Natural killer cell (primary cell): ENCODE measurements around the gene PTPN6. TPM values are rescaled to one million over a fixed set of nuclear protein-coding genes. Genes with fewer than 3 reads are reported as not detected.

Experiments
- ATAC-seq, 3 donors: fragments of 150-1000 bp in 2 of 3; fragments of 200-7000 bp in 1 of 3; cut with Tn5 transposase; 1 replicate in 1 of 3; 2 replicates in 2 of 3; pipeline ENCODE4 v1.10.0; 2021; ENCODE audit warnings: mild to moderate bottlenecking in 2 of 3, moderate library complexity in 2 of 3
- DNase-seq, 2 donors: peaks; one replicate each; pipeline versions ENCODE4 v3.0.0 to v3.0.0-alpha.2; 2013 to 2021; ENCODE audit warnings: mixed read lengths in 1 of 2
- H3K27ac ChIP-seq: one replicate; pipeline ENCODE4 v1.5.1; 2013; ENCODE audit warnings: mild to moderate bottlenecking, low read length
- H3K27me3 ChIP-seq: one replicate; pipeline ENCODE4 v1.6.1; 2013; ENCODE audit warnings: low read length; ENCODE audit not compliant: control insufficient read depth, insufficient read depth
- H3K36me3 ChIP-seq: one replicate; pipeline ENCODE4 v1.6.1; 2013; ENCODE audit warnings: low read length; ENCODE audit not compliant: control insufficient read depth, insufficient read depth
- H3K4me1 ChIP-seq: one replicate; pipeline ENCODE4 v1.6.1; 2013; ENCODE audit warnings: low read length; ENCODE audit not compliant: control insufficient read depth, insufficient read depth
- H3K4me3 ChIP-seq: one replicate; pipeline ENCODE4 v1.5.1; 2013; ENCODE audit warnings: low read length
- H3K9me3 ChIP-seq: one replicate; pipeline ENCODE4 v1.6.1; 2013; ENCODE audit warnings: low read length; ENCODE audit not compliant: control insufficient read depth, insufficient read depth
- H3K27ac Mint-ChIP-seq, 2 donors: one replicate each; pipeline ENCODE4 v1.8.0; 2022; ENCODE audit warnings: mild to moderate bottlenecking in 2 of 2, mixed read lengths in 2 of 2, moderate library complexity in 1 of 2
- H3K27me3 Mint-ChIP-seq, 2 donors: one replicate each; pipeline ENCODE4 v1.8.0; 2022; ENCODE audit warnings: low read depth in 2 of 2, mixed read lengths in 2 of 2
- H3K36me3 Mint-ChIP-seq: one replicate; pipeline ENCODE4 v1.8.0; 2022; ENCODE audit warnings: mixed read lengths
- H3K4me1 Mint-ChIP-seq, 2 donors: one replicate each; pipeline ENCODE4 v1.8.0; 2022; ENCODE audit warnings: mixed read lengths in 2 of 2
- H3K4me3 Mint-ChIP-seq: one replicate; pipeline ENCODE4 v1.8.0; 2022; ENCODE audit warnings: mild to moderate bottlenecking, moderate library complexity, mixed read lengths
- H3K9me3 Mint-ChIP-seq, 2 donors: one replicate each; pipeline ENCODE4 v1.8.0; 2022; ENCODE audit warnings: mixed read lengths in 2 of 2
- CTCF ChIP-seq: fragments of 200-600 bp; IDR thresholded peaks from one replicate; pipeline ENCODE4 v1.8.0; 2022; ENCODE audit warnings: antibody characterized with exemption
- WGBS: methylation state at CpG from one replicate; pipeline ENCODE4 v1.1.7; 2013; ENCODE audit warnings: missing lambda C conversion rate; ENCODE audit not compliant: insufficient coverage; 5-methylcytosine and 5-hydroxymethylcytosine counted together
- intact Hi-C: fragments of 100-400 bp; cut with micrococcal nuclease; formaldehyde crosslinking; loops from one replicate; pipeline ENCODE4 v1.14.2; 2022
- total RNA-seq, 4 donors: library from RNA; stranded (reverse); fragments of 120-200 nt in 1 of 4; gene quantifications; one replicate each; pipeline versions ENCODE4 v1.2.3 to v1.2.4, GENCODE V29; 2013 to 2022

The PTPN6 gene
- total RNA-seq, 3 donors from 2014 or later (not counting 1 experiment from before 2014, with no cell fraction given): 279 to 357 (median 312) TPM

- H3K27me3 ChIP-seq: no peaks in the 10 kb centered on the region
- Mint-ChIP-seq H3K27me3 (no peaks in the 10 kb centered on the region), H3K36me3 (peaks cover 8% of the 10 kb centered on the region), H3K9me3 (no peaks in the 10 kb centered on the region), H3K4me1 (peaks cover 5% of the 10 kb centered on the region in 2 donors), H3K27ac (no peak overlapping the region), H3K4me3 (no peak overlapping the region)
- 98% methylated on average over 3 of the region's 3 CpGs for WGBS
- intact Hi-C loops: no loop called here
- H3K4me1 ChIP-seq: no peaks in the 10 kb centered on the region
- no peak for DNase-seq
- no peak for ATAC-seq
- TF ChIP-seq CTCF: no peak
- no peak overlapping the region for H3K27ac ChIP-seq
- H3K4me3 ChIP-seq: no peak overlapping the region
- H3K9me3 ChIP-seq: no peaks in the 10 kb centered on the region
- peaks cover 70% of the 10 kb centered on the region for H3K36me3 ChIP-seq
These were observed 28.3 kb downstream of the PTPN6 start for GRCh38 chr12:6979453-6979852.

GRCh38 chr12:6980075-6980474 lies 28.9 kb downstream of the PTPN6 start:
- Mint-ChIP-seq H3K27me3 (no peaks in the 10 kb centered on the region), H3K4me1 (peaks cover 5% of the 10 kb centered on the region in 2 donors), H3K9me3 (no peaks in the 10 kb centered on the region), H3K27ac (no peak overlapping the region), H3K4me3 (no peak overlapping the region), H3K36me3 (peaks cover 8% of the 10 kb centered on the region)
- Histone ChIP-seq H3K27ac (no peak overlapping the region), H3K4me1 (no peaks in the 10 kb centered on the region), H3K36me3 (peaks cover 64% of the 10 kb centered on the region), H3K27me3 (no peaks in the 10 kb centered on the region), H3K4me3 (no peak overlapping the region), H3K9me3 (no peaks in the 10 kb centered on the region)
- DNase-seq (no peak), ATAC-seq (no peak)
- TF ChIP-seq CTCF: no peak
- intact Hi-C loops: no loop called here
- WGBS: 100% methylated on average over 4 of the region's 4 CpGs

- Histone ChIP-seq H3K27me3 (no peaks in the 10 kb centered on the region), H3K27ac (no peak overlapping the region), H3K4me1 (no peaks in the 10 kb centered on the region), H3K36me3 (peaks cover 58% of the 10 kb centered on the region), H3K4me3 (no peak overlapping the region), H3K9me3 (no peaks in the 10 kb centered on the region)
- H3K4me3 Mint-ChIP-seq: no peak overlapping the region
- TF ChIP-seq CTCF: no peak
- H3K27ac Mint-ChIP-seq: no peak overlapping the region
- H3K4me1 Mint-ChIP-seq: peaks cover 5% of the 10 kb centered on the region in 2 donors
- H3K27me3 Mint-ChIP-seq: no peaks in the 10 kb centered on the region
- no peaks in the 10 kb centered on the region for H3K9me3 Mint-ChIP-seq
- no peak for DNase-seq
- H3K36me3 Mint-ChIP-seq: peaks cover 1% of the 10 kb centered on the region
- ATAC-seq: no peak
- intact Hi-C loops: no loop called here
These were observed 29.6 kb downstream of the PTPN6 start for GRCh38 chr12:6980740-6981139.
